RWPE2 (cell line): ENCODE results near the gene PLBD2.

Source experiments
- ATAC-seq: fragments of 200-7000 bp; cut with Tn5 transposase; 3 replicates; pipeline ENCODE4 v1.9.1; 2021; ENCODE audit warnings: low read depth
- DNase-seq: peaks from one replicate; pipeline ENCODE4 v3.0.0-alpha.2; 2020; ENCODE audit warnings: low spot score
- H3K27ac ChIP-seq: fragments of 450-650 bp; 2 replicates; pipeline ENCODE4 v1.5.1; 2017; ENCODE audit warnings: mild to moderate bottlenecking; ENCODE audit not compliant: poor library complexity, severe bottlenecking
- H3K27me3 ChIP-seq: fragments of 250-450 bp; sonication (Bioruptor Pico); 2 replicates; pipeline ENCODE4 v1.5.1; 2021; ENCODE audit warnings: mild to moderate bottlenecking, moderate library complexity; ENCODE audit not compliant: insufficient read depth, poor library complexity, severe bottlenecking
- H3K36me3 ChIP-seq: fragments of 250-450 bp; sonication (Bioruptor Pico); 2 replicates; pipeline ENCODE4 v1.5.1; 2020; ENCODE audit warnings: low read depth, mild to moderate bottlenecking, moderate library complexity
- H3K4me1 ChIP-seq: fragments of 250-450 bp; sonication (Bioruptor Pico); 2 replicates; pipeline ENCODE4 v1.5.1; 2021; ENCODE audit warnings: mild to moderate bottlenecking, moderate library complexity; ENCODE audit not compliant: insufficient read depth, poor library complexity, severe bottlenecking
- H3K4me3 ChIP-seq: fragments of 250-450 bp; sonication (Bioruptor Pico); 2 replicates; pipeline ENCODE4 v1.5.1; 2021; ENCODE audit warnings: mild to moderate bottlenecking, moderate library complexity; ENCODE audit not compliant: severe bottlenecking
- H3K9me3 ChIP-seq: fragments of 250-450 bp; sonication (Bioruptor Pico); 2 replicates; pipeline ENCODE4 v1.5.1; 2021; ENCODE audit warnings: mild to moderate bottlenecking, moderate library complexity; ENCODE audit not compliant: severe bottlenecking
- TF ChIP-seq, protein P1 (sequence below): fragments of 450-650 bp; IDR thresholded peaks from one replicate; pipeline ENCODE4 v1.5.1; 2017; ENCODE audit warnings: mild to moderate bottlenecking, moderate library complexity; ENCODE audit not compliant: poor library complexity, severe bottlenecking

PLBD2 gene

DNA sequence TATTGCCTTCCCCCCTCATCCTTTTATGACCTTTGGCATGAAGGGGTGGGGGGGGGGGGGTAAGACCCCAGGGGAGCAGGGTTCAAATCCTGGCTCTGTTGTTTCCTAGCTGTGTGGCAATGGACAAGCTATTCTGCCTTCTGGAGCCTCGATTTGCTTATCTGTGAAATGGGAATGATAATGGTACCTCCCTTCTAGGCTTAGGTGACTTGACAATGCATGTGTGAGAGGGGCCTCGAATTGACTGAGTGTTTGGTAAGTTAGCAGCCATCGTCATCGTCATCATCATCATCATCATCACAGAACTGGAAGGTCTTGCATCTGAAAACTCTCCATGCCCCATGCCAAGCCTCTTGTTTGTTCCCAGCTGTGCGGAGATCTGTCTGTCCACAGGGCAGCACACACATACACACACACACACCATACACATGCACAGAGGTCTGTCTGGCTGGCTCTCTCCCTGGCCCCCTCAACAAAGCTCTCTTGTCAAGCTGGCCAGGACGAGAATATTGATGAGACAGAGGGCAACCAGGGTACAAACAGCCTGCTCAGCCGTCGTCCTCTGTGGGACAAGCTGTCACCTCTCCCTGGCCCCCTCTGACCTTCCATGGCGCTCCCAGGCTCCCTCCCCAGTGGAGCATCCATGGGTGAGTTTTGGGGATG, 51.2 kb downstream of the PLBD2 start:
- Histone ChIP-seq H3K4me1 (no peaks in the 10 kb centered on the region), H3K36me3 (no peaks in the 10 kb centered on the region), H3K4me3 (no peak overlapping the region), H3K27ac (no peak overlapping the region), H3K9me3 (no peaks in the 10 kb centered on the region), H3K27me3 (no peaks in the 10 kb centered on the region)
- ATAC-seq (no peak), DNase-seq (no peak)
- TF ChIP-seq, protein P1, sequence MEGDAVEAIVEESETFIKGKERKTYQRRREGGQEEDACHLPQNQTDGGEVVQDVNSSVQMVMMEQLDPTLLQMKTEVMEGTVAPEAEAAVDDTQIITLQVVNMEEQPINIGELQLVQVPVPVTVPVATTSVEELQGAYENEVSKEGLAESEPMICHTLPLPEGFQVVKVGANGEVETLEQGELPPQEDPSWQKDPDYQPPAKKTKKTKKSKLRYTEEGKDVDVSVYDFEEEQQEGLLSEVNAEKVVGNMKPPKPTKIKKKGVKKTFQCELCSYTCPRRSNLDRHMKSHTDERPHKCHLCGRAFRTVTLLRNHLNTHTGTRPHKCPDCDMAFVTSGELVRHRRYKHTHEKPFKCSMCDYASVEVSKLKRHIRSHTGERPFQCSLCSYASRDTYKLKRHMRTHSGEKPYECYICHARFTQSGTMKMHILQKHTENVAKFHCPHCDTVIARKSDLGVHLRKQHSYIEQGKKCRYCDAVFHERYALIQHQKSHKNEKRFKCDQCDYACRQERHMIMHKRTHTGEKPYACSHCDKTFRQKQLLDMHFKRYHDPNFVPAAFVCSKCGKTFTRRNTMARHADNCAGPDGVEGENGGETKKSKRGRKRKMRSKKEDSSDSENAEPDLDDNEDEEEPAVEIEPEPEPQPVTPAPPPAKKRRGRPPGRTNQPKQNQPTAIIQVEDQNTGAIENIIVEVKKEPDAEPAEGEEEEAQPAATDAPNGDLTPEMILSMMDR: no peak

DNA sequence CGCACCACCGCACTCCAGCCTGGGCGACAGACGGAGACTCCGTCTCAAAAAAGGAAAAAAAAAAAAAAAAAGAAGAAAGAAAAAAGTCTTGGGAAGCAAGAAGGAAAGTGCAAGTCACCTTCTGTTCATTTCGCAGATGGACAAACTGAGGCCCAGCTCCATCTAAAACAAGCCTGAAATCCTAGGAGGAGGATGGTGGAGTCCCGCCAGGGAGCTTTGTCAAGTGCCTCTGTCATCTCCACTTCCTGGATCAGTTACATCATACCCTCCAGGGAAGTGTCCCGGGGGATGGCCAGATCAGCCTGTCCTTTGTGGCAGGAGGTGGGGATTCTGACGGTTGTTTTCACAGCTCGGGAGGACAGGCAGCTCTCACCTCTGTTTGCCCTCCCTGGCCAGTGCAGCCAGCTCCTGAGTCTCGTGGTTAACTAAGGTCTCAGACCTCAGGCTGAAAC, 55.1 kb downstream of the PLBD2 start:
- Histone ChIP-seq H3K9me3 (no peaks in the 10 kb centered on the region), H3K4me1 (no peaks in the 10 kb centered on the region), H3K4me3 (no peak overlapping the region), H3K36me3 (no peaks in the 10 kb centered on the region), H3K27ac (no peak overlapping the region), H3K27me3 (no peaks in the 10 kb centered on the region)
- DNase-seq (no peak), ATAC-seq (no peak)
- TF ChIP-seq, protein P1: no peak

DNA sequence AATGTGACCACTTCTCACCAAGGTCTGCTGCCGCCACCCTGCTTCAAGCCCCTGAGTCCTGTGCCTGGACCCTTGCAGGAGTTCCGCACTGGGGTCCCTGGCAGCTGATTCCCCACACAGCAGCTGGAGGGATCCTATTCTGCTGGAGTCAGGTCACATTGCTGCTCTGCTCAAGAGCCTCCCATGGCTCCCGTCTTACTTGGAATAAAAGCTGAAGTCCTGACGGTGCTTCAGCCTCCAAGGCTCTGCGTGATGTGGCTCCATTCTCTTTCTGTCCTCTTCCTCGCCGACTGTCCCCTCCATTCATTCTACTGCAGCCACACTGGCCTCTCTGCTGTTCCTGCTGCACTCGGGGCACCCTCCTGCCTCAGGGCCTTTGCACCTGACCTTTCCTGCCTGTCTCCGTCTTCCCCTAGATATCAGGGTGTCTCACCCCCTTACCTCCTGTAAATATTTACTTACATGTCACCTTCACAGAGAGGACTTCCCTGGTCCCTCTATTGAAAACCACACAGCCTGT, 56.2 kb downstream of the PLBD2 start:
- DNase-seq (no peak), ATAC-seq (no peak)
- Histone ChIP-seq H3K9me3 (no peaks in the 10 kb centered on the region), H3K4me1 (no peaks in the 10 kb centered on the region), H3K4me3 (no peak overlapping the region), H3K27me3 (no peaks in the 10 kb centered on the region), H3K36me3 (no peaks in the 10 kb centered on the region), H3K27ac (no peak overlapping the region)
- TF ChIP-seq, protein P1: no peak

DNA sequence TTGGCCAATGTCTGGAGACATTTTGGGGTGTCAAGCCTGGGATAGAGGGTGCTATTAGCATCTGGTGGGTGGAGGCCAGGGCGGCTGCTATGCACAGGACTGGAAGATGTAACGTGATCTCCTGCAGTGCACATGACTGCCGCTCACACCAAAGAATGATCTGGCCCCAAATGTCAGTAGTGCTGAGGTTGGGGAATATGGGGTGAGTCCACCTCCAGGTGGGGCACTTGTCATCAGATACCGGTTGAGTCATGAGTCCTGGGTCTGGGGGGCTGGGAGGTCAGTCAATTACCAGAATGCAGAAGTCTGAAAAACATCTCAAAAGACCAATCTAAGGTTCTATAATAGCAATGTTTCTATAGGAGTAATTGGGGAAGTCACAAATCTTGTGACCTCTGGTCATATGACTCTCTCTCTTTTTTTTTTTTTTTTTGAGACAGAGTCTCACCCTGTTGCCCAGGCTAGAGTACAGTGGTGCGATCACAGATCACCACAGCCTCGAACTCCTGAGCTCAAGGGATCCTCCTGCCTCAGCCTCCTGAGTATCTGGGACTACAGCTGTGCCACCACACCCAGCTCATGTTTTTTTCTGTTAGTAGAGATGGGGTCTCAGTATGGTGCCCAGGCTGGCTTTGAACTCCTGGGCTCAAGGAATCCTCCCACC, 57.8 kb downstream of the PLBD2 start:
- peak; percentile 36; the same call in 1 of the 3 replicates for ATAC-seq
- DNase-seq: no peak

More for the DNA sequence above, 57.8 kb downstream of the PLBD2 start:
- Histone ChIP-seq H3K27me3 (no peaks in the 10 kb centered on the region), H3K4me1 (no peaks in the 10 kb centered on the region), H3K27ac (no peak overlapping the region), H3K9me3 (no peaks in the 10 kb centered on the region), H3K4me3 (no peak overlapping the region), H3K36me3 (no peaks in the 10 kb centered on the region)
- TF ChIP-seq, protein P1: no peak
